DMS53 treated with DMSO at 0.1 percent for 48 hours (cell line): Measurements from ENCODE around the gene STX7.
"Not testable (repeated sequence)": the region's sequence is repeated elsewhere in the genome, so short reads cannot be mapped to it uniquely, and the experiment has no call there.

Experiments
- DNase-seq: peaks from one replicate; lab custom pipeline; 2025; ENCODE audit not compliant: unreplicated experiment; lab: John Stamatoyannopoulos, UW

The STX7 gene

GRCh38 chr6:132512638-132513632, at the start of gene STX7:
Gene STX7 (minus strand): TSS chr6:132513116. CDS start chr6:132503530, 9,586 bp downstream.
- DNase-seq = peak; percentile 66

GRCh38 chr6:132560087-132560486, 47.2 kb upstream of the STX7 start:
- not testable (repeated sequence) for DNase-seq

- DNase-seq = no peak
These were observed 39.5 kb upstream of the STX7 start, which contains the start of gene TAAR8 for GRCh38 chr6:132552372-132552771. Gene TAAR8 (plus strand): TSS chr6:132552672. CDS start chr6:132552693, 21 bp downstream.

- DNase-seq = no peak
These were observed 38.3 kb upstream of the STX7 start for GRCh38 chr6:132551214-132551613.

- DNase-seq = no peak
These were observed 36.0 kb upstream of the STX7 start for GRCh38 chr6:132548746-132549463.

- no peak for DNase-seq
These were observed 31.9 kb upstream of the STX7 start for GRCh38 chr6:132544826-132545225.

- no peak for DNase-seq
These were observed 25.1 kb upstream of the STX7 start, which contains the start of gene TAAR9 for GRCh38 chr6:132537977-132538376. Gene TAAR9 (plus strand): TSS chr6:132538277. CDS start chr6:132538290, 13 bp downstream.

GRCh38 chr6:132537145-132537544, 24.2 kb upstream of the STX7 start:
- DNase-seq = no peak

- DNase-seq = not testable (repeated sequence)
These were observed 21.6 kb upstream of the STX7 start for GRCh38 chr6:132534546-132534945.

GRCh38 chr6:132530293-132530974, 17.5 kb upstream of the STX7 start:
- peak; percentile 39 for DNase-seq

- no peak for DNase-seq
These were observed 14.9 kb upstream of the STX7 start for GRCh38 chr6:132527791-132528190.

- DNase-seq = no peak
These were observed 13.5 kb upstream of the STX7 start for GRCh38 chr6:132526461-132526860.

GRCh38 chr6:132525866-132526265, 12.9 kb upstream of the STX7 start:
- no peak for DNase-seq

GRCh38 chr6:132524646-132525045, 11.7 kb upstream of the STX7 start:
- no peak for DNase-seq

- no peak for DNase-seq
These were observed 8.0 kb upstream of the STX7 start for GRCh38 chr6:132520953-132521352.

- DNase-seq = no peak
These were observed 2.5 kb upstream of the STX7 start for GRCh38 chr6:132515386-132515785.

GRCh38 chr6:132513831-132514545, 1.1 kb upstream of the STX7 start:
- no peak for DNase-seq

GRCh38 chr6:132512342-132512637, 626 bp downstream of the STX7 start:
- DNase-seq = no peak

GRCh38 chr6:132511831-132512220, 1.1 kb downstream of the STX7 start:
- no peak for DNase-seq

GRCh38 chr6:132511210-132511830, 1.6 kb downstream of the STX7 start:
- DNase-seq = no peak
